Activated T-helper 17 cell treated with anti-CD3 and anti-CD28 coated beads, Interleukin-2, amount 50 U/mL, for 72 hours (primary cell): ENCODE measurements around the gene RASSF8. TPM values are rescaled to one million over a fixed set of nuclear protein-coding genes. Genes with fewer than 3 reads are reported as not detected.
"Not testable (repeated sequence)": the region's sequence is repeated elsewhere in the genome, so short reads cannot be mapped to it uniquely, and the experiment has no call there.

ENCODE experiments used
- ATAC-seq: fragments of 150-1000 bp; cut with Tn5 transposase; replicated peaks from 2 replicates; pipeline ENCODE4 v1.10.0; 2021; ENCODE audit warnings: mild to moderate bottlenecking, moderate library complexity
- H3K27ac Mint-ChIP-seq: one replicate; pipeline ENCODE4 v1.8.0; 2022; ENCODE audit warnings: mixed read lengths
- H3K27me3 Mint-ChIP-seq: one replicate; pipeline ENCODE4 v1.8.0; 2022; ENCODE audit warnings: mixed read lengths
- H3K36me3 Mint-ChIP-seq: one replicate; pipeline ENCODE4 v1.8.0; 2022; ENCODE audit warnings: low read depth, mild to moderate bottlenecking, mixed read lengths
- H3K4me1 Mint-ChIP-seq: one replicate; pipeline ENCODE4 v1.8.0; 2022; ENCODE audit warnings: mixed read lengths
- H3K4me3 Mint-ChIP-seq: one replicate; pipeline ENCODE4 v1.8.0; 2022; ENCODE audit warnings: mild to moderate bottlenecking, mixed read lengths
- H3K9me3 Mint-ChIP-seq: one replicate; pipeline ENCODE4 v1.8.0; 2022; ENCODE audit warnings: mixed read lengths
- total RNA-seq, 2 donors: library from RNA; stranded (reverse); gene quantifications; one replicate each; pipeline ENCODE4 v1.2.3, GENCODE V29; 2022

The RASSF8 gene
- total RNA-seq, 2 donors from 2014 or later: 0.56 TPM; not detected in 1

GRCh38 chr12:26037615-26038220, 79.2 kb downstream of the RASSF8 start:
- no peak for ATAC-seq
- Mint-ChIP-seq H3K4me3 (no peak overlapping the region), H3K36me3 (no peaks in the 10 kb centered on the region), H3K4me1 (no peaks in the 10 kb centered on the region), H3K9me3 (no peaks in the 10 kb centered on the region), H3K27ac (no peak overlapping the region), H3K27me3 (no peaks in the 10 kb centered on the region)

- Mint-ChIP-seq H3K4me1 (no peaks in the 10 kb centered on the region), H3K27ac (no peak overlapping the region)
- ATAC-seq: no peak
Measured at GRCh38 chr12:26042645-26043044, 84.2 kb downstream of the RASSF8 start.

GRCh38 chr12:26043135-26044006, 84.9 kb downstream of the RASSF8 start:
- Mint-ChIP-seq H3K4me3 (no peak overlapping the region), H3K9me3 (no peaks in the 10 kb centered on the region), H3K36me3 (no peaks in the 10 kb centered on the region), H3K27ac (no peak overlapping the region), H3K27me3 (no peaks in the 10 kb centered on the region), H3K4me1 (no peaks in the 10 kb centered on the region)
- no peak for ATAC-seq

More at GRCh38 chr12:26042645-26043044, 84.2 kb downstream of the RASSF8 start:
- no peaks in the 10 kb centered on the region for H3K27me3 Mint-ChIP-seq
- no peaks in the 10 kb centered on the region for H3K9me3 Mint-ChIP-seq
- H3K36me3 Mint-ChIP-seq: no peaks in the 10 kb centered on the region
- H3K4me3 Mint-ChIP-seq: no peak overlapping the region

DNA sequence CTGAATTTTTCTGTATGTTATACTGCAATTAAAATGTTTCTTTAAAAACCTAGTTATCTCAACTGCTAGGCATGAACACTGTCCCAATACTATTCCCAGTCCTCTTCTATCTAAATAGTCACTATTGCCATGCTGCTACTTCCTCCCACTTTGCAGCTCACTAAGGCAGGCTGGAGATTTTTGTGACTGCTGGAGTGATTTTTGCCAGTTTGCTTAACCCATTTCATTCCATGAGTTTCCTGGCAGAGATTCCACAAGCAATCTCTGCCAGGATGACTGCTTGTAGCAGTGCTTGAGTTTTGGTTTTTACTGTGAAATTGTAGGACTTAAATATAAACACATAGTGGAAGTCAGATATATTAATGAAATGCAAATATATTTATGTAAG, 85.5 kb downstream of the RASSF8 start:
- H3K9me3 Mint-ChIP-seq: no peaks in the 10 kb centered on the region
- no peak overlapping the region for H3K27ac Mint-ChIP-seq
- no peak for ATAC-seq
- no peak overlapping the region for H3K4me3 Mint-ChIP-seq
- H3K36me3 Mint-ChIP-seq: no peaks in the 10 kb centered on the region
- H3K4me1 Mint-ChIP-seq: no peaks in the 10 kb centered on the region
- no peaks in the 10 kb centered on the region for H3K27me3 Mint-ChIP-seq

GRCh38 chr12:26044592-26044991, 86.1 kb downstream of the RASSF8 start:
- Mint-ChIP-seq H3K4me3 (no peak overlapping the region), H3K27me3 (peaks cover 2% of the 10 kb centered on the region), H3K4me1 (no peaks in the 10 kb centered on the region), H3K9me3 (no peaks in the 10 kb centered on the region), H3K36me3 (no peaks in the 10 kb centered on the region), H3K27ac (no peak overlapping the region)
- ATAC-seq: no peak

- H3K27ac Mint-ChIP-seq: no peak overlapping the region
- no peak overlapping the region for H3K4me3 Mint-ChIP-seq
- no peaks in the 10 kb centered on the region for H3K9me3 Mint-ChIP-seq
- H3K27me3 Mint-ChIP-seq: peaks cover 2% of the 10 kb centered on the region
- no peaks in the 10 kb centered on the region for H3K4me1 Mint-ChIP-seq
- ATAC-seq: no peak
- no peaks in the 10 kb centered on the region for H3K36me3 Mint-ChIP-seq
Measured at GRCh38 chr12:26046203-26046602, 87.7 kb downstream of the RASSF8 start.

DNA sequence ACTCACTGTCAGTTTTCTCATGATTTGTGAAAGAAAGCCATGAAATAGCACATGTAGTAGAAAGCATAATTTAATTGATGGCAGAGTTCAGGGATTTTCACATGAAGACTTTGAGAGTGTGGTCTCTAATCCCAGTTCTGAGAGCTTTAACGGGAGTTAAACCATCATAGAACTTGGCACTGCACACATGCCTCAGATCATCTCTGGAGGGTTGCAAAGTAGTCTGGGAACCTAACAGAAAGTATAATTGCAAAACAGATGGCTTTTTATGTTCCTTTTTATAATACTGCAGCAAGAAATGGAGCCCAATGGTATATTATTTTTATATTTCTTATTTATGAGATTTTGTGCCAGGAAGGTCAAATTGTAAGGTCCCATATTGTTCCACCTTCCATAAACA, 88.4 kb downstream of the RASSF8 start:
- Mint-ChIP-seq H3K9me3 (no peaks in the 10 kb centered on the region), H3K36me3 (no peaks in the 10 kb centered on the region), H3K27me3 (peaks cover 2% of the 10 kb centered on the region), H3K27ac (no peak overlapping the region), H3K4me1 (no peaks in the 10 kb centered on the region), H3K4me3 (no peak overlapping the region)
- no peak for ATAC-seq

GRCh38 chr12:26047401-26048226, 89.1 kb downstream of the RASSF8 start:
- H3K4me1 Mint-ChIP-seq: no peaks in the 10 kb centered on the region
- H3K27me3 Mint-ChIP-seq: peaks cover 5% of the 10 kb centered on the region
- ATAC-seq: no peak
- H3K9me3 Mint-ChIP-seq: no peaks in the 10 kb centered on the region
- H3K36me3 Mint-ChIP-seq: no peaks in the 10 kb centered on the region
- H3K27ac Mint-ChIP-seq: no peak overlapping the region
- no peak overlapping the region for H3K4me3 Mint-ChIP-seq

GRCh38 chr12:26052652-26053051, 94.2 kb downstream of the RASSF8 start:
- H3K27me3 Mint-ChIP-seq: peaks cover 8% of the 10 kb centered on the region
- H3K36me3 Mint-ChIP-seq: no peaks in the 10 kb centered on the region
- no peak for ATAC-seq
- H3K4me3 Mint-ChIP-seq: no peak overlapping the region
- no peaks in the 10 kb centered on the region for H3K9me3 Mint-ChIP-seq
- H3K27ac Mint-ChIP-seq: no peak overlapping the region
- H3K4me1 Mint-ChIP-seq: no peaks in the 10 kb centered on the region

DNA sequence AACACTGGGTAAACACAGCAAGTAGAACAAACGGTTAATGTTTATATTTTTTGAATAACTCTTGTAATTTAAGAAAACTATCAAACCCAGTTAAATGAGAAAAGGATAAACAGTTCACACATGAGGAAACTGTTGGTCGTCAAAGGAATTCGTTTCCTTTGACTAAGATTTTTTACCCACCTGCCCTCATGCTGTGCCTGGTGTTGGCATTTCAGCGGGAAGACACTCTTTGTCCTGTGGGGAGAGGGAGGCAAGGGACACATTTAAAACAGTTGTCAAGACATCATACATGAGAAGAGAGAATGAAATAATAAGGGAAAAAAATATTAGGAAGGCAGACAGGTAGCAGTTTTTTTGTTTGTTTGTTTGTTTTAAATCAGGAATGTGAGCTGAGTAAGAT, 95.9 kb downstream of the RASSF8 start:
- no peaks in the 10 kb centered on the region for H3K4me1 Mint-ChIP-seq
- no peaks in the 10 kb centered on the region for H3K9me3 Mint-ChIP-seq
- H3K27me3 Mint-ChIP-seq: peaks cover 11% of the 10 kb centered on the region
- no peak overlapping the region for H3K27ac Mint-ChIP-seq
- H3K36me3 Mint-ChIP-seq: no peaks in the 10 kb centered on the region
- ATAC-seq: no peak
- no peak overlapping the region for H3K4me3 Mint-ChIP-seq

DNA sequence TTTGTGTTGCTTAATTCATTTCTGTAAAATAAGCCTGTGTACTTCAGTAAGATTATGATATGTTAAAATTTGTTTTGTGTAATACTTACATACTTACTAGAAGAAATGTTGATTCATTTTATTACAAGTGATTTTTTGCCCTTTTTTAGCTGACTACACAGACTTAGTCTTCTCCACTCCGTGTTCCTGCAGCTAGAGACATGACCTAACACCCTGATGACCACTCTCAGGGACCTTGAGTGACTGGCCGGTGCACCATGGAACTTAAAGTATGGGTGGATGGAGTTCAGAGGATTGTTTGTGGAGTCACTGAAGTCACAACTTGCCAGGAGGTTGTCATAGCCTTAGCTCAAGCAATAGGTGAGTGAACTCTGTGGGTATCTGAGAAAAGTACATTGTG, 96.6 kb downstream of the RASSF8 start:
- Mint-ChIP-seq H3K4me3 (no peak overlapping the region), H3K9me3 (no peaks in the 10 kb centered on the region), H3K4me1 (no peaks in the 10 kb centered on the region), H3K27me3 (peaks cover 9% of the 10 kb centered on the region), H3K27ac (no peak overlapping the region), H3K36me3 (no peaks in the 10 kb centered on the region)
- no peak for ATAC-seq

DNA sequence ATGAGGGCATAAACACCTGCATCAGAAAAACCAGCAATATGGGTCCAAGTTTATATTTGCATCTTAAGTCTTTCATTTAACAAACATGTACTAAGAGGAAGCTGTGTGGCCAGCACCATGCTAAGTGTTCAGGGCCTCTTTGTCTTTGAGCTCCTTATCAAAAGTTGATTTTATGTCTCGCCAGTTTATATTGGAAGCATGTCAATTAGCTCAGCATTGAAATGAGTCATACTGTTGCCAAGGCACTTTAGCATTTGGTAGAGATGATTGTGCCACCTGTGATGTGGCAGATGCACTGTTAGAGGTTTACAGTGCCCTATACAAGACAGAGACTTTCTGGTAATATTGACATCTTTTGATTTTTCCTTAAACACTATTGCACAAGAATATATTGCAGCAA, 97.9 kb downstream of the RASSF8 start:
- H3K27ac Mint-ChIP-seq: no peak overlapping the region
- no peaks in the 10 kb centered on the region for H3K9me3 Mint-ChIP-seq
- H3K27me3 Mint-ChIP-seq: peaks cover 9% of the 10 kb centered on the region
- H3K36me3 Mint-ChIP-seq: no peaks in the 10 kb centered on the region
- no peaks in the 10 kb centered on the region for H3K4me1 Mint-ChIP-seq
- no peak overlapping the region for H3K4me3 Mint-ChIP-seq
- no peak for ATAC-seq

- H3K4me1 Mint-ChIP-seq, H3K27ac Mint-ChIP-seq, H3K27me3 Mint-ChIP-seq, H3K4me3 Mint-ChIP-seq, H3K36me3 Mint-ChIP-seq, H3K9me3 Mint-ChIP-seq, ATAC-seq: not testable (repeated sequence)
Measured at GRCh38 chr12:26057271-26057670, 98.8 kb downstream of the RASSF8 start.

DNA sequence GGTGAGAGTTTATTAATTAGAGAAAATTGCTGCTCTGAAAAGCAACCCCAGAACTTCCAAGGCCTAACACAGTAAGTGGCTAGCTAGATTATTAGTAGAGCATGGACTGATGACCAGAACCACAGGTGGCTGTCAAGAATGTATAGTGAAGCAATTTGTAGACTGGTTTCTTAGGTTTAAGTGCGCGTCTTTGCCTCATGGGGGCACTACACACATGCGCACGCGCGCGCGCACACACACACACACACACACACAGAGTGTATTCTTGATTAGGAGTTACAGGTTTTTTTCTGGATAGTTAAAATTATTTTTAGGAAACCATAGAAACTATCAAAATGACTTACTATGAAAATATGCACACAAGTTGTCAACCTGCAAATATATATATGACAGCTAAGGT, 99.8 kb downstream of the RASSF8 start:
- Mint-ChIP-seq H3K27ac (no peak overlapping the region), H3K9me3 (no peaks in the 10 kb centered on the region), H3K36me3 (no peaks in the 10 kb centered on the region), H3K4me1 (no peaks in the 10 kb centered on the region), H3K27me3 (peaks cover 3% of the 10 kb centered on the region), H3K4me3 (no peak overlapping the region)
- ATAC-seq: no peak

GRCh38 chr12:26058818-26059217, 100.3 kb downstream of the RASSF8 start:
- Mint-ChIP-seq H3K27me3 (peaks cover 3% of the 10 kb centered on the region), H3K36me3 (no peaks in the 10 kb centered on the region), H3K4me3 (no peak overlapping the region)

More at GRCh38 chr12:26058818-26059217, 100.3 kb downstream of the RASSF8 start:
- Mint-ChIP-seq H3K27ac (no peak overlapping the region), H3K9me3 (no peaks in the 10 kb centered on the region), H3K4me1 (no peaks in the 10 kb centered on the region)
- no peak for ATAC-seq
